ENCODE measurements around the gene RUNX3. TPM values are rescaled to one million over a fixed set of nuclear protein-coding genes. Genes with fewer than 3 reads are reported as not detected.

The RUNX3 gene
- total and polyA plus RNA-seq, 2 donors (not counting 1 experiment from before 2014, with no cell fraction given), result 86.0 to 127 TPM

- H3K4me1 ChIP-seq (ENCODE audit: control insufficient read depth in 2 of 2, insufficient read depth in 2 of 2, low read length in 2 of 2), result no peaks in the 10 kb centered on the region
- no peak overlapping the region for H3K4me2 ChIP-seq (replicated peaks; ENCODE audit: low read depth, low read length, poor library complexity, severe bottlenecking)
- Mint-ChIP-seq H3K27me3 (peaks cover 14% of the 10 kb centered on the region), H3K27ac (no peak overlapping the region), H3K4me3 (no peak overlapping the region), H3K4me1 (no peaks in the 10 kb centered on the region), H3K9me3 (ENCODE audit: insufficient read depth) (peaks cover 16% of the 10 kb centered on the region)
- no peak for TF ChIP-seq CTCF (IDR thresholded peaks at IDR 0.05)
- TF ChIP-seq EZH2 (IDR thresholded peaks at IDR 0.05; ENCODE audit: borderline replicate concordance, insufficient read depth, low read depth, low read length, poor library complexity, severe bottlenecking), result no peak
- CTCF ChIA-PET, result interaction anchor here (1.4 kb wide), 1 partner anchor 10 kb away, joined by 4 read pairs; no protein-coding TSS in a partner anchor
- H3K79me2 ChIP-seq (ENCODE audit: control insufficient read depth, insufficient read depth, low read length), result no peaks in the 10 kb centered on the region
- 94% methylated on average over 6 of the region's 9 CpGs for WGBS (ENCODE audit: insufficient coverage)
- POLR2A ChIA-PET, result interaction anchor here (0.9 kb wide), 1 partner anchor 13 kb away, joined by 3 read pairs; no protein-coding TSS in a partner anchor
- no peaks in the 10 kb centered on the region for H3K36me3 ChIP-seq (replicated peaks in 1 of 2; ENCODE audit: control extremely low read depth in 1 of 2, control insufficient read depth in 1 of 2, extremely low read depth in 1 of 2, insufficient read depth in 2 of 2, low read length in 1 of 2)
- DNase-seq (no peak), ATAC-seq (ENCODE audit: low read depth) (no peak)
- no peaks in the 10 kb centered on the region for H4K20me1 ChIP-seq (ENCODE audit: control insufficient read depth, insufficient read depth, low read length, poor library complexity, severe bottlenecking)
- no peak overlapping the region for H3K9ac ChIP-seq (ENCODE audit: low read length)
- H3K27me3 ChIP-seq (replicated peaks in 1 of 4; ENCODE audit: control extremely low read depth in 1 of 4, control insufficient read depth in 3 of 4, insufficient read depth in 4 of 4, low read length in 3 of 4), result peaks cover 0 to 12% (median 1%) of the 10 kb centered on the region in 4 experiments
- no peak overlapping the region for H3K4me3 ChIP-seq (ENCODE audit: control extremely low read depth in 1 of 5, extremely low read depth in 1 of 5, insufficient read depth in 1 of 5, low read depth in 2 of 5, low read length in 4 of 5)
- H3K9me3 ChIP-seq (ENCODE audit: control extremely low read depth in 1 of 3, control insufficient read depth in 2 of 3, insufficient read depth in 1 of 3, low read length in 2 of 3), result peaks cover 0 to 24% (median 15%) of the 10 kb centered on the region in 3 donors
- intact Hi-C loops (cut with micrococcal nuclease), result no loop called here
- H3K27ac ChIP-seq (ENCODE audit: low read length in 2 of 2), result no peak overlapping the region
- no peak overlapping the region for H2AFZ ChIP-seq (ENCODE audit: insufficient read depth, low read depth, low read length, poor library complexity, severe bottlenecking)
These were observed 41.8 kb downstream of the RUNX3 start for GRCh38 chr1:24888061-24888970.

- DNase-seq (no peak), ATAC-seq (ENCODE audit: low read depth) (no peak)
- Mint-ChIP-seq H3K9me3 (ENCODE audit: insufficient read depth) (peaks cover 11% of the 10 kb centered on the region), H3K27ac (no peak overlapping the region), H3K4me3 (no peak overlapping the region), H3K27me3 (peaks cover 14% of the 10 kb centered on the region), H3K4me1 (no peaks in the 10 kb centered on the region)
- ChIA-PET CTCF (no interaction called here), POLR2A (no interaction called here)
- H3K36me3 ChIP-seq (replicated peaks in 1 of 2; ENCODE audit: control extremely low read depth in 1 of 2, control insufficient read depth in 1 of 2, extremely low read depth in 1 of 2, insufficient read depth in 2 of 2, low read length in 1 of 2), result no peaks in the 10 kb centered on the region
- H4K20me1 ChIP-seq (ENCODE audit: control insufficient read depth, insufficient read depth, low read length, poor library complexity, severe bottlenecking), result no peaks in the 10 kb centered on the region
- intact Hi-C loops (cut with micrococcal nuclease), result no loop called here
- no peak overlapping the region for H3K4me3 ChIP-seq (ENCODE audit: control extremely low read depth in 1 of 5, extremely low read depth in 1 of 5, insufficient read depth in 1 of 5, low read depth in 2 of 5, low read length in 4 of 5)
- no peak overlapping the region for H3K9ac ChIP-seq (ENCODE audit: low read length)
- no peaks in the 10 kb centered on the region for H3K4me1 ChIP-seq (ENCODE audit: control insufficient read depth in 2 of 2, insufficient read depth in 2 of 2, low read length in 2 of 2)
- no peaks in the 10 kb centered on the region for H3K79me2 ChIP-seq (ENCODE audit: control insufficient read depth, insufficient read depth, low read length)
- no peak for TF ChIP-seq EZH2 (IDR thresholded peaks at IDR 0.05; ENCODE audit: borderline replicate concordance, insufficient read depth, low read depth, low read length, poor library complexity, severe bottlenecking)
- no peak for TF ChIP-seq CTCF (IDR thresholded peaks at IDR 0.05)
- no CpG with 5 or more reads among the region's 1 CpG for WGBS (ENCODE audit: insufficient coverage)
- peaks cover 0 to 15% (median 5%) of the 10 kb centered on the region in 3 donors for H3K9me3 ChIP-seq (ENCODE audit: control extremely low read depth in 1 of 3, control insufficient read depth in 2 of 3, insufficient read depth in 1 of 3, low read length in 2 of 3)
- peaks cover 0 to 12% (median 1%) of the 10 kb centered on the region in 4 experiments for H3K27me3 ChIP-seq (replicated peaks in 1 of 4; ENCODE audit: control extremely low read depth in 1 of 4, control insufficient read depth in 3 of 4, insufficient read depth in 4 of 4, low read length in 3 of 4)
- no peak overlapping the region for H2AFZ ChIP-seq (ENCODE audit: insufficient read depth, low read depth, low read length, poor library complexity, severe bottlenecking)
- no peak overlapping the region for H3K4me2 ChIP-seq (replicated peaks; ENCODE audit: low read depth, low read length, poor library complexity, severe bottlenecking)
- H3K27ac ChIP-seq (ENCODE audit: low read length in 2 of 2), result no peak overlapping the region
These were observed 43.8 kb downstream of the RUNX3 start for GRCh38 chr1:24886241-24886640.
